Measurements from ENCODE around the gene TCAIM. TPM values are rescaled to one million over a fixed set of nuclear protein-coding genes. Genes with fewer than 3 reads are reported as not detected.

The TCAIM gene
- total RNA-seq, 1 experiment from 2014 or later: 19.5 TPM

GRCh38 chr3:44340058-44340395, 1.5 kb downstream of the TCAIM start:
- intact Hi-C loops (cut with micrococcal nuclease; ENCODE audit: unreplicated experiment) (no loop called here), in situ Hi-C loops (cut with HindIII; ENCODE audit: low pct_unique_long_range_greater_than_20kb, low sequenced_read_pairs) (no loop called here)
- H3K36me3 ChIP-seq (ENCODE audit: control insufficient read depth, insufficient read depth, low read length): no peaks in the 10 kb centered on the region; the same call in 1 of the 2 replicates
- TF ChIP-seq CTCF (IDR thresholded peaks at IDR 0.05) (no peak), REST (IDR thresholded peaks at IDR 0.05; ENCODE audit: insufficient read depth in 1 of 2, low read depth in 2 of 2, low read length in 1 of 2) (no peak), TCF7L2 (IDR thresholded peaks at IDR 0.05; ENCODE audit: low read depth, low read length) (no peak), SIN3A (IDR thresholded peaks at IDR 0.05; ENCODE audit: borderline replicate concordance, insufficient read depth, low read depth, low read length) (no peak), POLR2AphosphoS5 (IDR thresholded peaks at IDR 0.05; ENCODE audit: low read depth, low read length) (no peak)
- ChIA-PET CTCF (no interaction called here), POLR2A (no interaction called here)
- peak overlapping the region; percentile 34 for H3K27ac ChIP-seq (ENCODE audit: low read length)
- ATAC-seq (no peak), DNase-seq (ENCODE audit: low read depth, low spot score) (no peak)
- H3K27me3 ChIP-seq (ENCODE audit: control insufficient read depth, insufficient read depth, low read length): no peaks in the 10 kb centered on the region
- H3K4me1 ChIP-seq (ENCODE audit: control insufficient read depth, insufficient read depth, low read length): peaks cover 15% of the 10 kb centered on the region
- H3K9me3 ChIP-seq (ENCODE audit: control insufficient read depth, insufficient read depth, low read depth, low read length): no peaks in the 10 kb centered on the region
- H3K4me3 ChIP-seq (ENCODE audit: low read depth in 2 of 2, low read length in 2 of 2): no peak overlapping the region
- BruUV-seq (replicated peaks): no TSS peak

GRCh38 chr3:44342176-44342790, 3.7 kb downstream of the TCAIM start:
- POLR2A ChIA-PET: no interaction called here
- CTCF ChIA-PET: no interaction called here
- Histone ChIP-seq H3K4me1 (ENCODE audit: control insufficient read depth, insufficient read depth, low read length) (peaks cover 14% of the 10 kb centered on the region), H3K4me3 (ENCODE audit: low read depth in 2 of 2, low read length in 2 of 2) (no peak overlapping the region), H3K9me3 (ENCODE audit: control insufficient read depth, insufficient read depth, low read depth, low read length) (no peaks in the 10 kb centered on the region), H3K27me3 (ENCODE audit: control insufficient read depth, insufficient read depth, low read length) (no peaks in the 10 kb centered on the region), H3K27ac (ENCODE audit: low read length) (no peak overlapping the region; the same call in 1 of the 2 replicates), H3K36me3 (ENCODE audit: control insufficient read depth, insufficient read depth, low read length) (no peaks in the 10 kb centered on the region; the same call in 1 of the 2 replicates)
- no TSS peak for BruUV-seq (replicated peaks)
- ATAC-seq (no peak), DNase-seq (ENCODE audit: low read depth, low spot score) (no peak)
- in situ Hi-C loops (cut with HindIII; ENCODE audit: low pct_unique_long_range_greater_than_20kb, low sequenced_read_pairs) (no loop called here), intact Hi-C loops (cut with micrococcal nuclease; ENCODE audit: unreplicated experiment) (no loop called here)
- TF ChIP-seq TCF7L2 (IDR thresholded peaks at IDR 0.05; ENCODE audit: low read depth, low read length) (no peak), SIN3A (IDR thresholded peaks at IDR 0.05; ENCODE audit: borderline replicate concordance, insufficient read depth, low read depth, low read length) (no peak), REST (IDR thresholded peaks at IDR 0.05; ENCODE audit: insufficient read depth in 1 of 2, low read depth in 2 of 2, low read length in 1 of 2) (no peak), CTCF (IDR thresholded peaks at IDR 0.05) (no peak), POLR2AphosphoS5 (IDR thresholded peaks at IDR 0.05; ENCODE audit: low read depth, low read length) (no peak)
